GM13977 (cell line): ENCODE data around the gene AZU1.
"Not testable (repeated sequence)": the region's sequence is repeated elsewhere in the genome, so short reads cannot be mapped to it uniquely, and the experiment has no call there.

Source experiments
- DNase-seq: peaks from one replicate; pipeline ENCODE4 v3.0.0; 2012; ENCODE audit warnings: low spot score
- CTCF ChIP-seq: IDR thresholded peaks from 2 replicates; pipeline ENCODE4 v1.5.1; 2012; ENCODE audit warnings: mild to moderate bottlenecking, control low read depth; ENCODE audit not compliant: insufficient read depth; ENCODE audit errors: extremely low read depth, missing control alignments
- in situ Hi-C: fragments of 300-500 bp; cut with MboI; formaldehyde crosslinking; loops from one replicate; pipeline ENCODE4 v1.12.0; 2022; ENCODE audit warnings: low sequenced_read_pairs, low pct_unique_long_range_greater_than_20kb, mixed read lengths, inconsistent platforms; ENCODE audit not compliant: unreplicated experiment

The AZU1 gene

GRCh38 chr19:829129-829758 lies 1.6 kb downstream of the AZU1 start:
- TF ChIP-seq CTCF: no peak
- in situ Hi-C loops: no loop called here
- no peak for DNase-seq

GRCh38 chr19:831407-832369 lies 4.1 kb downstream of the AZU1 start:
- no peak for DNase-seq
- TF ChIP-seq CTCF: no peak
- in situ Hi-C loops: no loop called here

GRCh38 chr19:834216-834615 lies 6.6 kb downstream of the AZU1 start:
- in situ Hi-C loops: no loop called here

GRCh38 chr19:835210-835810 lies 7.7 kb downstream of the AZU1 start:
- in situ Hi-C loops: no loop called here
- no peak for TF ChIP-seq CTCF
- DNase-seq: no peak

More at GRCh38 chr19:834216-834615, 6.6 kb downstream of the AZU1 start:
- TF ChIP-seq CTCF: no peak
- no peak for DNase-seq

GRCh38 chr19:840519-841206 lies 13.0 kb downstream of the AZU1 start, which contains the start of gene PRTN3:
PRTN3 (plus strand) TSS chr19:840999; CDS start chr19:841009, 10 bp downstream.
- in situ Hi-C loops: no loop called here
- TF ChIP-seq CTCF: no peak
- DNase-seq: no peak

- DNase-seq, in situ Hi-C loops: not testable (repeated sequence)
Measured at GRCh38 chr19:842802-843179, 15.2 kb downstream of the AZU1 start.
